ENCODE results near the gene SCAPER. TPM values are rescaled to one million over a fixed set of nuclear protein-coding genes. Genes with fewer than 3 reads are reported as not detected.

SCAPER gene
- total and polyA plus RNA-seq, 2 of the 4 experiments (the other 2 are of a cell fraction), result 2.9 to 9.7 TPM

GRCh38 chr15:76916369-76916768, 11.2 kb upstream of the SCAPER start:
- Histone ChIP-seq H2AFZ (replicated peaks; ENCODE audit: low read length, poor library complexity) (peak overlapping the region; percentile 53), H3K9me1 (ENCODE audit: insufficient read depth, low read length) (no peaks in the 10 kb centered on the region), H3K9ac (ENCODE audit: low read depth, low read length) (no peak overlapping the region), H3K79me1 (ENCODE audit: low read depth in 1 of 2, low read length in 2 of 2) (no peaks in the 10 kb centered on the region), H3K4ac (ENCODE audit: low read depth, low read length) (no peak overlapping the region), H3K56ac (ENCODE audit: extremely low read depth, insufficient read depth, low read length) (no peak overlapping the region), H4K20me1 (ENCODE audit: insufficient read depth, low read length) (no peaks in the 10 kb centered on the region), H3K18ac (ENCODE audit: low read depth, low read length) (no peak overlapping the region), H2BK20ac (ENCODE audit: low read depth, low read length) (no peak overlapping the region), H2AK9ac (replicated peaks; ENCODE audit: low read depth, low read length, poor library complexity) (no peak overlapping the region), H2BK5ac (ENCODE audit: low read depth, low read length, poor library complexity, severe bottlenecking) (no peak overlapping the region), H2AK5ac (ENCODE audit: low read depth, low read length) (no peak overlapping the region), H4K5ac (ENCODE audit: low read depth, low read length) (no peak overlapping the region), H3K14ac (replicated peaks; ENCODE audit: low read depth, low read length) (no peak overlapping the region), H4K8ac (ENCODE audit: low read depth in 2 of 2, low read length in 2 of 2) (no peak overlapping the region), H3K9me3 (ENCODE audit: control insufficient read depth, insufficient read depth, low read length) (no peaks in the 10 kb centered on the region), H3K27ac (ENCODE audit: insufficient read depth, low read length) (no peak overlapping the region), H3K4me2 (ENCODE audit: low read depth, low read length) (no peak overlapping the region), H3K4me3 (ENCODE audit: insufficient read depth, low read depth, low read length) (no peak overlapping the region), H3K4me1 (ENCODE audit: control insufficient read depth, insufficient read depth, low read length) (no peaks in the 10 kb centered on the region), H2BK15ac (ENCODE audit: low read depth, low read length) (no peak overlapping the region), H2BK120ac (ENCODE audit: low read depth, low read length) (no peak overlapping the region), H4K91ac (ENCODE audit: insufficient read depth, low read depth, low read length) (no peak overlapping the region), H3K36me3 (ENCODE audit: control insufficient read depth, insufficient read depth, low read length) (no peaks in the 10 kb centered on the region), H3K23ac (ENCODE audit: low read depth, low read length) (no peak overlapping the region), H3K27me3 (ENCODE audit: control insufficient read depth, insufficient read depth, low read length) (peaks cover 35% of the 10 kb centered on the region)
- ChIA-PET CTCF (no interaction called here), POLR2A (ENCODE audit: unreplicated experiment) (no interaction called here)
- 81% methylated on average over 4 of the region's 13 CpGs; no CpG with 5 or more reads in 1 of the 2 experiments for WGBS, 2 experiments (ENCODE audit: extremely low coverage in 2 of 2, insufficient read length in 1 of 2)
- DNase-seq (no peak), ATAC-seq (ENCODE audit: low read depth) (no peak)
- dilution Hi-C loops (cut with HindIII; ENCODE audit: low sequenced_read_pairs, unreplicated experiment) (no loop called here), in situ Hi-C loops (cut with MboI; ENCODE audit: low sequenced_read_pairs) (no loop called here), intact Hi-C loops (cut with micrococcal nuclease) (no loop called here)
- TF ChIP-seq NFE2L2 (IDR thresholded peaks at IDR 0.05; ENCODE audit: low read depth, low read length) (no peak), USF2 (IDR thresholded peaks at IDR 0.05; ENCODE audit: low read depth, low read length) (no peak), MAFK (IDR thresholded peaks at IDR 0.05; ENCODE audit: low read depth, low read length) (no peak), CTCF (conservative IDR thresholded peaks at IDR 0.05; ENCODE audit: low read depth, low read length) (no peak), CEBPB (IDR thresholded peaks at IDR 0.05; ENCODE audit: low read depth, low read length) (no peak), SMC3 (IDR thresholded peaks at IDR 0.05; ENCODE audit: low read depth, low read length) (no peak), RCOR1 (IDR thresholded peaks at IDR 0.05; ENCODE audit: insufficient replicate concordance, low read length) (no peak), POLR2A (IDR thresholded peaks at IDR 0.05; ENCODE audit: low read depth, low read length) (no peak), RFX5 (IDR thresholded peaks at IDR 0.05; ENCODE audit: low read depth, low read length) (no peak), MXI1 (IDR thresholded peaks at IDR 0.05; ENCODE audit: borderline replicate concordance, low read depth, low read length) (no peak), BHLHE40 (IDR thresholded peaks at IDR 0.05; ENCODE audit: low read depth, low read length) (no peak), FOS (IDR thresholded peaks at IDR 0.05; ENCODE audit: low read depth, low read length) (no peak), RAD21 (IDR thresholded peaks at IDR 0.05; ENCODE audit: low read length) (no peak), CHD1 (IDR thresholded peaks at IDR 0.05; ENCODE audit: low read depth, low read length) (no peak), MAZ (IDR thresholded peaks at IDR 0.05; ENCODE audit: borderline replicate concordance, low read depth, low read length) (no peak)
- TF ChIP-seq, protein P1, sequence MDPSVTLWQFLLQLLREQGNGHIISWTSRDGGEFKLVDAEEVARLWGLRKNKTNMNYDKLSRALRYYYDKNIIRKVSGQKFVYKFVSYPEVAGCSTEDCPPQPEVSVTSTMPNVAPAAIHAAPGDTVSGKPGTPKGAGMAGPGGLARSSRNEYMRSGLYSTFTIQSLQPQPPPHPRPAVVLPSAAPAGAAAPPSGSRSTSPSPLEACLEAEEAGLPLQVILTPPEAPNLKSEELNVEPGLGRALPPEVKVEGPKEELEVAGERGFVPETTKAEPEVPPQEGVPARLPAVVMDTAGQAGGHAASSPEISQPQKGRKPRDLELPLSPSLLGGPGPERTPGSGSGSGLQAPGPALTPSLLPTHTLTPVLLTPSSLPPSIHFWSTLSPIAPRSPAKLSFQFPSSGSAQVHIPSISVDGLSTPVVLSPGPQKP (IDR thresholded peaks at IDR 0.05; ENCODE audit: borderline replicate concordance, low read depth, low read length), result no peak
- no TSS peak for BruUV-seq (replicated peaks)
